ENCODE data around the gene EIF1AD. TPM values are rescaled to one million over a fixed set of nuclear protein-coding genes. Genes with fewer than 3 reads are reported as not detected.

Gene EIF1AD
- total and polyA plus RNA-seq, 9 of the 15 experiments (the other 6 are each of a cell fraction or from before 2014, with no cell fraction given): 50.1 to 98.8 (median 58.7) TPM

- no peak for TF ChIP-seq MGA (IDR thresholded peaks at IDR 0.05)
- TF ChIP-seq ZNF3 (CRISPR knock-in tag; IDR thresholded peaks at IDR 0.05): no peak
- no peak for TF ChIP-seq ZEB2 (IDR thresholded peaks at IDR 0.05)
- TF ChIP-seq ZNF589 (CRISPR knock-in tag; IDR thresholded peaks at IDR 0.05; ENCODE audit: low read depth): no peak
- no peak for TF ChIP-seq KLF6 (CRISPR knock-in tag; IDR thresholded peaks at IDR 0.05; ENCODE audit: borderline replicate concordance)
- no peak for TF ChIP-seq KHSRP (IDR thresholded peaks at IDR 0.05)
- TF ChIP-seq, protein P1, sequence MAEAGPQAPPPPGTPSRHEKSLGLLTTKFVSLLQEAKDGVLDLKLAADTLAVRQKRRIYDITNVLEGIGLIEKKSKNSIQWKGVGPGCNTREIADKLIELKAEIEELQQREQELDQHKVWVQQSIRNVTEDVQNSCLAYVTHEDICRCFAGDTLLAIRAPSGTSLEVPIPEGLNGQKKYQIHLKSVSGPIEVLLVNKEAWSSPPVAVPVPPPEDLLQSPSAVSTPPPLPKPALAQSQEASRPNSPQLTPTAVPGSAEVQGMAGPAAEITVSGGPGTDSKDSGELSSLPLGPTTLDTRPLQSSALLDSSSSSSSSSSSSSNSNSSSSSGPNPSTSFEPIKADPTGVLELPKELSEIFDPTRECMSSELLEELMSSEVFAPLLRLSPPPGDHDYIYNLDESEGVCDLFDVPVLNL (CRISPR knock-in tag; IDR thresholded peaks at IDR 0.05; ENCODE audit: low read depth): no peak
- TF ChIP-seq ETV6 (IDR thresholded peaks at IDR 0.05; ENCODE audit: borderline replicate concordance in 1 of 2, low read depth in 2 of 2, low read length in 1 of 2): no peak
- TF ChIP-seq ETV6 (CRISPR knock-in tag; IDR thresholded peaks at IDR 0.05; ENCODE audit: borderline replicate concordance): no peak
- TF ChIP-seq HDAC3 (IDR thresholded peaks at IDR 0.05; ENCODE audit: borderline replicate concordance, partially characterized antibody): no peak
- TF ChIP-seq, protein P2, sequence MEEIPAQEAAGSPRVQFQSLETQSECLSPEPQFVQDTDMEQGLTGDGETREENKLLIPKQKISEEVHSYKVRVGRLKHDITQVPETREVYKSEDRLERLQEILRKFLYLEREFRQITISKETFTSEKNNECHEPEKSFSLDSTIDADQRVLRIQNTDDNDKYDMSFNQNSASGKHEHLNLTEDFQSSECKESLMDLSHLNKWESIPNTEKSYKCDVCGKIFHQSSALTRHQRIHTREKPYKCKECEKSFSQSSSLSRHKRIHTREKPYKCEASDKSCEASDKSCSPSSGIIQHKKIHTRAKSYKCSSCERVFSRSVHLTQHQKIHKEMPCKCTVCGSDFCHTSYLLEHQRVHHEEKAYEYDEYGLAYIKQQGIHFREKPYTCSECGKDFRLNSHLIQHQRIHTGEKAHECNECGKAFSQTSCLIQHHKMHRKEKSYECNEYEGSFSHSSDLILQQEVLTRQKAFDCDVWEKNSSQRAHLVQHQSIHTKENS (CRISPR knock-in tag; IDR thresholded peaks at IDR 0.05): no peak
Measured at GRCh38 chr11:65988791-65989592, 13.0 kb downstream of the EIF1AD start (continued).

Measured in K562 (cell line).